Duodenal mucosa (tissue), 2 donors: ENCODE results near the gene XRN2.

Experiments
- H3K27ac ChIP-seq: one replicate; pipeline ENCODE4 v1.7.0; 2013; ENCODE audit warnings: low read depth, low read length
- H3K27me3 ChIP-seq, 2 donors: one replicate each; pipeline ENCODE4 v1.7.0; 2013; ENCODE audit warnings: low read length in 2 of 2, control low read depth in 1 of 2; ENCODE audit not compliant: insufficient read depth in 2 of 2, control insufficient read depth in 1 of 2
- H3K36me3 ChIP-seq, 2 donors: one replicate each; pipeline ENCODE4 v1.7.0; 2013; ENCODE audit warnings: low read length in 2 of 2, control low read depth in 1 of 2; ENCODE audit not compliant: insufficient read depth in 2 of 2, control insufficient read depth in 1 of 2
- H3K4me1 ChIP-seq, 2 donors: one replicate each; pipeline ENCODE4 v1.7.0; 2013; ENCODE audit warnings: low read length in 2 of 2, control low read depth in 1 of 2; ENCODE audit not compliant: insufficient read depth in 2 of 2, control insufficient read depth in 1 of 2
- H3K4me3 ChIP-seq, 2 donors: one replicate each; pipeline ENCODE4 v1.7.0; 2013; ENCODE audit warnings: low read length in 2 of 2, low read depth in 1 of 2
- H3K9ac ChIP-seq, 2 donors: one replicate each; pipeline ENCODE4 v1.7.0; 2013; ENCODE audit warnings: low read length in 2 of 2, low read depth in 1 of 2
- H3K9me3 ChIP-seq, 2 donors: one replicate each; pipeline ENCODE4 v1.7.0; 2013; ENCODE audit warnings: low read length in 2 of 2, control low read depth in 1 of 2; ENCODE audit not compliant: control insufficient read depth in 1 of 2

The XRN2 gene

GRCh38 chr20:21393816-21394519 lies 90.8 kb downstream of the XRN2 start:
- H3K4me1 ChIP-seq: no peaks in the 10 kb centered on the region
- H3K27me3 ChIP-seq: peaks cover 55 to 67% of the 10 kb centered on the region in 2 donors
- H3K27ac ChIP-seq: no peak overlapping the region
- no peak overlapping the region for H3K9ac ChIP-seq
- no peak overlapping the region for H3K4me3 ChIP-seq
- H3K36me3 ChIP-seq: peaks cover 5% of the 10 kb centered on the region in 2 donors
- H3K9me3 ChIP-seq: no peaks in the 10 kb centered on the region

DNA sequence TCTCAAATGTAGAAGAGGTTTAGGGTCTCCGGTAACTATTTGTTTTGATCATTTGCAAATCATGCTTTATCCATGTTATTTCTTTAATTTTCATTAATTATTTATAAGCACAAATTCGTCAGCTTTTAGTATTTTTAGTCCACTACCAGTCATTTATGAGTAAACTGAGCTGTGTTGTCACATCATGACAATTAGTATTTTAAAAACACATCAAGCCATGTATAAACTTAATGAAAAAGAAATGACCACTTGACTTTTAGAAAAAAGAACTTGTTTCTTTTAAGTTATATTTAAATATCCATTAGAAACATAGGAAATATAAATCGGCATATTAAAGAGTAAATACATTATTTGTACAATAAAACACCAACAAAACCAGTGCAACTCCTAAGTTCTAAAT lies 91.4 kb downstream of the XRN2 start:
- Histone ChIP-seq H3K9me3 (no peaks in the 10 kb centered on the region), H3K4me3 (no peak overlapping the region), H3K27me3 (peaks cover 58 to 73% of the 10 kb centered on the region in 2 donors), H3K9ac (no peak overlapping the region), H3K4me1 (no peaks in the 10 kb centered on the region), H3K36me3 (peaks cover 0 to 5% of the 10 kb centered on the region in 2 donors), H3K27ac (no peak overlapping the region)

DNA sequence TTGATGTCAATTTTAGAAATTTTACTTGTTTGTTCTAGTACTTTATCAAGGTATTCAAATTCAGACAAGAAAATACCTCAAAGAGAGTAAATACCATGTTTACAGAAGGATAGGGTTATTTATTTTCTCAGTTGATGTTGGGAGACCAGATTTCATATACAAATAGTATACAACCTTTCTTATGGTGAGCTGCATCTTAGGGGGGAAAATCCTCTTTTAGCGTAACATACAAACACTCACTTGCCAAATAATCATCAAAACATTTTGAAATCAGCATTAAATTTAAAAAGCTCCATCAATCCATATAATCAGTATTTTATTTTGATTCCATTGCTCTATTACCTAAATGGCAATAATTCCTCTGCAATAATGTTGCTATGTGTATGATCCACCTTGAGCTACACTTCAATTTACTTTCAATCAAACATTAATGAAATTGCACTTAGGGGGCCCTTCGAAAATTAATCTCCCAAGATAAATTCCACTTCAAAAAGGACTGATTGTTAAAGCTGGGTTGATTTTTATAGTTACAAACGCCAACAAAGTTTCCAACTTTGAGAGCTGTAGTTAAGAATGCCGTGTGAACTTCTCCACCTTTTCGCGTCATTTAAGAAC lies 92.0 kb downstream of the XRN2 start:
- Histone ChIP-seq H3K9ac (no peak overlapping the region), H3K4me3 (no peak overlapping the region)

DNA sequence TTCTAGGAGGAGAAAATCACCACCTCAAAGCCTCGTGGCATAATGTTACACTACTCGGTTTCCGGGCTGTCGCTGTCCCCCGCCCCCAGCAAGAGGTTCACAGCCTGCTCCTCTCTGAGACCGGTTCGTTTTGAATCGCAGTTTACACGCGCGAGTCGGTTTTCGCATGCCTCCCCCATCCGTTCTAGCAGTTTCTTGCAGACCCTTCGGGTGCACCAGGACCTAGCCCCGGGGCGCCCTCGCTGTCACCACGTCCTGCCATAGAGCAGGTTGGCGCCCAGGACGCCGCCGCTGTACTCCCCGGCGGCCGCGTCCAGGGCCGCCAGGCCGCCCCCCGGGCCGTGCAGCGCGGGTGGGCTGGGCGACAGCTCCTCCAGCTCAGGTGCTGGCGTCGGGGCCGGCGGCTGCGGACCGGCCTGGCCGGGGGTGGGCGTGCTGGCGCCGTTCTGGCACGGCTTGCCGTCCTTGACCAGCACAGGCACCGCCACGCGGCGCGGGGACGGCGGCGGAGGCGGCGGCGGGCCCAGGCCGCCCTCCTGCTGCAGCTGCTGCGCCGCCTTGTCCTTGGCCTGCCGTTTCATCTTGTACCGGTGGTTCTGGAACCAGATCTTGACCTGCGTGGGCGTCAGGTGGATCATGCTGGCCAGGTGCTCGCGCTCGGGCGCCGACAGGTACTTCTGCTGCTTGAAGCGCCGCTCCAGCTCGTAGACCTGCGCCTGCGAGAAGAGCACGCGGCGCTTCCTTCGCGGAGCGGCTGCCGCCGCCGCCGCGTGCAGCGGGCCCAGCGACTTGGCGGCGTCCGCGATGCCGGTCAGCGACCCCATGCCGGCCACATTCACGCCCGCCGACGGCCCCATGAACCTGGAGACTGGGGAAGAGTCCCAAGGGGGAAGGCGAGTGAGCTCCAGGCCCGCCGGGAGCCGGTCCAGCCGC lies 92.8 kb downstream of the XRN2 start:
- H3K4me1 ChIP-seq: no peaks in the 10 kb centered on the region
- no peaks in the 10 kb centered on the region for H3K9me3 ChIP-seq
- H3K27me3 ChIP-seq: peaks cover 65 to 86% of the 10 kb centered on the region in 2 donors
- H3K9ac ChIP-seq: no peak overlapping the region
- no peak overlapping the region for H3K4me3 ChIP-seq
- no peak overlapping the region for H3K27ac ChIP-seq
- H3K36me3 ChIP-seq: no peaks in the 10 kb centered on the region

More for the DNA sequence above, 92.0 kb downstream of the XRN2 start:
- Histone ChIP-seq H3K27ac (no peak overlapping the region), H3K9me3 (no peaks in the 10 kb centered on the region), H3K27me3 (peaks cover 58 to 79% of the 10 kb centered on the region in 2 donors), H3K36me3 (peaks cover 0 to 3% of the 10 kb centered on the region in 2 donors), H3K4me1 (no peaks in the 10 kb centered on the region)

DNA sequence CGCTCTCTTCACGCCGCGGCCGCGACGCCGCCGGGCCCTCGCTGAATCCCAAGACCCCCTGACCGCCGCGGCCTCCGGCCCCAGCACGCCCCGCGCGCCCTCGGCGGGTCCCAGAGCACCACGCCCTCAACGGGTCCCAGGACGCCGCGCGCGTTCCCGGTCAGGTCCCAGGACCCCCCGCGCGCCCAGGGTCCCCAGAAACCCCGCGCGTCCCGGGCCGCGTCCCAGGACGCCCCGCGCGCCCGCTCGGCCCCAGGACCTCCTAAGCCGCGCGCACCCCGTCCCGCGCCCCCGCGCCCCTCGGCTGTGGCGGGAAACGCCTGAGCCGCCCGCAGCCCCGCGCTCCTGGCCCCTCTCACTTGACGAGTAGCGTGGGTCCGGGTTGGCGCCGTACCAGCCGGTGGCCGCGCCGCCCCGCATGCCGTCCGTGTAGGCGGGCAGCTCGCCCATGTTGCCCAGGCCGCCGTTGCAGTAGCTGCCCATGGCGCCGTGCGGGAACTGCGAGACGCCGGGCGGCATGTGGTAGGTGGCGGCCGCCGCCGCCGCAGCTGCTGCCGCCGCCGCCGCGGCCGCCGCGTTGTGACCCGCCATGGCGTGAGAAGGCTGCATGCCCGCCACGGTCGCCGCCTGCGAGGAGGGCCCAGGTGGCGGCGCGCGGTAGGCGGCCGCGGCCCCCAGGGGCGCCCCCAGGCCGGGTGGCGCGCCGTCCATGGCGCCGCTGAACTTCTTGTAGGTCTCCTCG lies 93.6 kb downstream of the XRN2 start:
- Histone ChIP-seq H3K4me3 (no peak overlapping the region), H3K9ac (no peak overlapping the region), H3K27me3 (peaks cover 69 to 85% of the 10 kb centered on the region in 2 donors), H3K27ac (no peak overlapping the region), H3K36me3 (no peaks in the 10 kb centered on the region), H3K9me3 (no peaks in the 10 kb centered on the region), H3K4me1 (no peaks in the 10 kb centered on the region)

- Histone ChIP-seq H3K9me3 (no peaks in the 10 kb centered on the region), H3K4me3 (no peak within 1 kb of the TSS), H3K9ac (no peak within 1 kb of the TSS), H3K36me3 (no peaks in the 10 kb centered on the region), H3K27me3 (peaks cover 65 to 84% of the 10 kb centered on the region in 2 donors), H3K4me1 (no peaks in the 10 kb centered on the region), H3K27ac (no peak within 1 kb of the TSS)
Observed at GRCh38 chr20:21397341-21398108, 94.4 kb downstream of the XRN2 start, which contains the start of gene NKX2-4. TSS of gene NKX2-4 (minus strand) at chr20:21397526. CDS start at chr20:21397399, 127 bp downstream.

DNA sequence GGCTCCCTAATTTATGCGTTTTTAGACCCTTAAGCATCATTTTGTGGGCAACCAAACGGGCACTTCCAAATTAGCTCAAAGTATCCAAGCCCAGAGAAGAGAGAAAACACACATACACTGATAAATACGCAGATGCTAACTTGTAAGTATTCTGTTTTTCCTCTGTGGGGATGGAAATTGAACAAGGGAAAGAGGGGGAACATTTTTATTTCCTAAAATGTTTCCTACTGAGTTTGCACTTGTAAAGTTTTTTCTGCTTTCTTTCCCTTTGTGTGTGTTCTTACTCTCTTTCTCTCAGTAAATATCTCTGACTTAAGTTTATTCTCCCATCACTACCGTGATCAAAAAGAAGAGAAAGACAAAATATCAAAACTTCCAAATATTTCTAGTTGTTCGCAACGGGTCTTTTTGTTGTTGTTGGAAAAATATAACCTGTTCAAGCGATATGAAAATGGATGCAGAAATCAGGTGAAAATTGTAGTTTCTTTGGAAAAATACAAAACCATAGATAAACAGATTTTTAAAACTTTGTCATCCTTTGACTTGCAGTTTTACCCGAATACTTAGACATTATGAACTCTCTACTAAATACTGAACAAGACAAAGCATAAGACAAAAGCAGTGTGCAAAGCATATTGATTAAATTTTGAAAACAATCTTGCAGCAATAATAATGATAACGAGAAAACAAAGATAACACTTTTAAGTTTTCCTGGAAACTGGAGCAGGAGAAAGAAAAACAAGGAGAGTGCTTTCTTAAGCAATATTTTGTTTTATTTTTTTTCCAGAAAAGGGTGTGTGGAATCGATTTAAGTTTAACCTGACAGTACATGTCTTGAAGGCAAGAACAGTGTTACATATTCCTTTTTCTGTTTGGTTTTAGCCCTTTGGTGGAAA lies 95.2 kb downstream of the XRN2 start:
- H3K27ac ChIP-seq: no peak overlapping the region
- no peaks in the 10 kb centered on the region for H3K9me3 ChIP-seq
- H3K4me3 ChIP-seq: no peak overlapping the region
- H3K4me1 ChIP-seq: no peaks in the 10 kb centered on the region
- peaks cover 57 to 78% of the 10 kb centered on the region in 2 donors for H3K27me3 ChIP-seq
- H3K9ac ChIP-seq: no peak overlapping the region
- H3K36me3 ChIP-seq: no peaks in the 10 kb centered on the region

GRCh38 chr20:21399005-21399475 lies 95.9 kb downstream of the XRN2 start:
- H3K9ac ChIP-seq: no peak overlapping the region
- no peak overlapping the region for H3K27ac ChIP-seq
- no peaks in the 10 kb centered on the region for H3K36me3 ChIP-seq
- H3K4me1 ChIP-seq: no peaks in the 10 kb centered on the region
- no peak overlapping the region for H3K4me3 ChIP-seq
- H3K27me3 ChIP-seq: peaks cover 51 to 77% of the 10 kb centered on the region in 2 donors
- no peaks in the 10 kb centered on the region for H3K9me3 ChIP-seq
